ENCODE data around the gene PPP2R2C.

DNA sequence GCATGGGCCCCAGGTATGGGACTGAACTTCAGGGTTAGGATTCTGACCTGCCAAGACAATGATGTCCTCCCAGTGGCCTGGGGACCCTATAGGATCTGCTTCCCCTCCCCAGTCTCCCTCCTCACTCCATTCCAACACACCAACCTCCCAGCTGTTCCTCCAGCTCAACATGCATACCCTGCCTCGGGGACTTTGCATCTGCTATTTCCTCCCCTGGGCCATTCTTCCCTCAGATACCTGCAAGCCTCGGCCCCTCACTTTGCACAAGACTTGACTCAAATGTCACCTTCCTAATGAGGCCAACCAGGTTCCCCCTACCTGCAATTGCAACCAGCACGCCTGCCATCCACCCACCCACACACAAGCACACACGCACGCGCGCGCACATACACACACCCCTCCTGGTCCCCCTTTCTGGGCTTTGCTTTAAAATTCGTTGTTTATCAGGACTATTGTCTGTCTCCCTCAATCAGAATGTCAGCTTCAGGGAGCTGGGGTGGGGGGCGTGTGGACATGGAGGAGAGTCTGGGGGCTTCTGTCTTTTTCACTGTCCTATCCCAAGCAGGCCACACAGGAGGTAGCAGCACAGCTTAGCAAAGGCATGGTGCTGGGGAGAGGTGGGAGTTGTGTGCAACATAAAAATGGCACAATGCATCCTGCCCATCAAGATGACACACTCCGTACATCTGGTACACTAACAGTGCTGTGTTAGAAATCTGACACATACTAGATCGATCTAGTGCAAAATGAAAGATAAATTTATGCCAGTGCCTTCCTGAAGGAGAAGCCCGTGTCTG lies 20.6 kb upstream of the PPP2R2C start:
- TF ChIP-seq, protein P1, sequence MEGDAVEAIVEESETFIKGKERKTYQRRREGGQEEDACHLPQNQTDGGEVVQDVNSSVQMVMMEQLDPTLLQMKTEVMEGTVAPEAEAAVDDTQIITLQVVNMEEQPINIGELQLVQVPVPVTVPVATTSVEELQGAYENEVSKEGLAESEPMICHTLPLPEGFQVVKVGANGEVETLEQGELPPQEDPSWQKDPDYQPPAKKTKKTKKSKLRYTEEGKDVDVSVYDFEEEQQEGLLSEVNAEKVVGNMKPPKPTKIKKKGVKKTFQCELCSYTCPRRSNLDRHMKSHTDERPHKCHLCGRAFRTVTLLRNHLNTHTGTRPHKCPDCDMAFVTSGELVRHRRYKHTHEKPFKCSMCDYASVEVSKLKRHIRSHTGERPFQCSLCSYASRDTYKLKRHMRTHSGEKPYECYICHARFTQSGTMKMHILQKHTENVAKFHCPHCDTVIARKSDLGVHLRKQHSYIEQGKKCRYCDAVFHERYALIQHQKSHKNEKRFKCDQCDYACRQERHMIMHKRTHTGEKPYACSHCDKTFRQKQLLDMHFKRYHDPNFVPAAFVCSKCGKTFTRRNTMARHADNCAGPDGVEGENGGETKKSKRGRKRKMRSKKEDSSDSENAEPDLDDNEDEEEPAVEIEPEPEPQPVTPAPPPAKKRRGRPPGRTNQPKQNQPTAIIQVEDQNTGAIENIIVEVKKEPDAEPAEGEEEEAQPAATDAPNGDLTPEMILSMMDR (IDR thresholded peaks at IDR 0.05) = no peak
- no peak for TF ChIP-seq POLR2AphosphoS5 (IDR thresholded peaks at IDR 0.05; ENCODE audit: low read depth, low read length)
- no peak for TF ChIP-seq RFX5 (IDR thresholded peaks at IDR 0.05; ENCODE audit: low read length)
- TF ChIP-seq JUND (IDR thresholded peaks at IDR 0.05) = no peak
- no peak for TF ChIP-seq TCF12 (IDR thresholded peaks at IDR 0.05)
- TF ChIP-seq FOSL2 (IDR thresholded peaks at IDR 0.05; ENCODE audit: borderline replicate concordance, low read depth) = no peak
- TF ChIP-seq SMC3 (IDR thresholded peaks at IDR 0.05; ENCODE audit: low read depth, low read length) = no peak
- no peak for TF ChIP-seq FOXJ3 (CRISPR knock-in tag; IDR thresholded peaks at IDR 0.05)
- TF ChIP-seq CHD2 (IDR thresholded peaks at IDR 0.05; ENCODE audit: low read length, partially characterized antibody) = no peak

Measured in SK-N-SH (cell line).